ENCODE results near the gene EGLN2.
A peak's percentile ranks its signal among the peaks of the same experiment; 100 is the strongest.
"Not testable (repeated sequence)": the region's sequence is repeated elsewhere in the genome, so short reads cannot be mapped to it uniquely, and the experiment has no call there.

The EGLN2 gene

GRCh38 chr19:40819479-40820234 lies 20.7 kb downstream of the EGLN2 start:
- peak; percentile 56 for DNase-seq

- DNase-seq, result no peak
These were observed 23.2 kb downstream of the EGLN2 start for GRCh38 chr19:40822161-40822560.

GRCh38 chr19:40822704-40823553 lies 23.9 kb downstream of the EGLN2 start:
- DNase-seq, result not testable (repeated sequence)

- DNase-seq, result not testable (repeated sequence)
These were observed 25.9 kb downstream of the EGLN2 start for GRCh38 chr19:40824916-40825315.

- not testable (repeated sequence) for DNase-seq
These were observed 26.6 kb downstream of the EGLN2 start for GRCh38 chr19:40825460-40826095.

GRCh38 chr19:40826312-40826698 lies 27.3 kb downstream of the EGLN2 start:
- not testable (repeated sequence) for DNase-seq

- DNase-seq, result peak; percentile 28
These were observed 27.9 kb downstream of the EGLN2 start for GRCh38 chr19:40826699-40827385.

GRCh38 chr19:40827386-40828247 lies 28.6 kb downstream of the EGLN2 start:
- DNase-seq, result no peak

GRCh38 chr19:40829205-40829604 lies 30.2 kb downstream of the EGLN2 start:
- no peak for DNase-seq

GRCh38 chr19:40830741-40831140 lies 31.8 kb downstream of the EGLN2 start:
- DNase-seq, result not testable (repeated sequence)

- no peak for DNase-seq
These were observed 32.8 kb downstream of the EGLN2 start for GRCh38 chr19:40831502-40832430.

GRCh38 chr19:40832431-40832790 lies 33.4 kb downstream of the EGLN2 start:
- DNase-seq, result not testable (repeated sequence)

- DNase-seq, result not testable (repeated sequence)
These were observed 34.9 kb downstream of the EGLN2 start for GRCh38 chr19:40833728-40834533.

GRCh38 chr19:40836754-40837429 lies 37.9 kb downstream of the EGLN2 start:
- no peak for DNase-seq

GRCh38 chr19:40838477-40838876 lies 39.5 kb downstream of the EGLN2 start:
- not testable (repeated sequence) for DNase-seq

- not testable (repeated sequence) for DNase-seq
These were observed 43.0 kb downstream of the EGLN2 start for GRCh38 chr19:40842012-40842411.

- not testable (repeated sequence) for DNase-seq
These were observed 44.1 kb downstream of the EGLN2 start for GRCh38 chr19:40842997-40843652.

GRCh38 chr19:40843653-40844052 lies 44.7 kb downstream of the EGLN2 start:
- DNase-seq, result peak; percentile 50

- not testable (repeated sequence) for DNase-seq
These were observed 47.7 kb downstream of the EGLN2 start for GRCh38 chr19:40846722-40847121.

All from effector CD8-positive, alpha-beta T cell (primary cell).